ENCODE data around the gene MTHFD2. TPM values are rescaled to one million over a fixed set of nuclear protein-coding genes. Genes with fewer than 3 reads are reported as not detected.
"Not testable (repeated sequence)": the region's sequence is repeated elsewhere in the genome, so short reads cannot be mapped to it uniquely, and the experiment has no call there.

Gene MTHFD2
- polyA plus RNA-seq (ENCODE audit: insufficient read length) = 31.7 TPM
- long read RNA-seq, donor 1, full-length matches to known transcripts = 5 of 5 reads
- long read RNA-seq, donor 1, partial matches to known transcripts = 0 of 5 reads
- long read RNA-seq, donor 1, other reads (novel, unspliced or antisense) = 0 of 5 reads
- long read RNA-seq, donor 2, full-length matches to known transcripts = 3 of 3 reads
- long read RNA-seq, donor 2, partial matches to known transcripts = 0 of 3 reads
- long read RNA-seq, donor 2, other reads (novel, unspliced or antisense) = 0 of 3 reads
- long read RNA-seq, donor 3, full-length matches to known transcripts = 8 of 8 reads
- long read RNA-seq, donor 3, partial matches to known transcripts = 0 of 8 reads
- long read RNA-seq, donor 3, other reads (novel, unspliced or antisense) = 0 of 8 reads
- long read RNA-seq, donor 4 = 0 reads
- long read RNA-seq, donor 5, full-length matches to known transcripts = 8 of 8 reads
- long read RNA-seq, donor 5, partial matches to known transcripts = 0 of 8 reads
- long read RNA-seq, donor 5, other reads (novel, unspliced or antisense) = 0 of 8 reads
- long read RNA-seq, donor 6, full-length matches to known transcripts = 8 of 8 reads
- long read RNA-seq, donor 6, partial matches to known transcripts = 0 of 8 reads
- long read RNA-seq, donor 6, other reads (novel, unspliced or antisense) = 0 of 8 reads
- long read RNA-seq, donor 7, full-length matches to known transcripts = 17 of 17 reads
- long read RNA-seq, donor 7, partial matches to known transcripts = 0 of 17 reads
- long read RNA-seq, donor 7, other reads (novel, unspliced or antisense) = 0 of 17 reads
- long read RNA-seq, donor 8, full-length matches to known transcripts = 5 of 5 reads
- long read RNA-seq, donor 8, partial matches to known transcripts = 0 of 5 reads
- long read RNA-seq, donor 8, other reads (novel, unspliced or antisense) = 0 of 5 reads

DNA sequence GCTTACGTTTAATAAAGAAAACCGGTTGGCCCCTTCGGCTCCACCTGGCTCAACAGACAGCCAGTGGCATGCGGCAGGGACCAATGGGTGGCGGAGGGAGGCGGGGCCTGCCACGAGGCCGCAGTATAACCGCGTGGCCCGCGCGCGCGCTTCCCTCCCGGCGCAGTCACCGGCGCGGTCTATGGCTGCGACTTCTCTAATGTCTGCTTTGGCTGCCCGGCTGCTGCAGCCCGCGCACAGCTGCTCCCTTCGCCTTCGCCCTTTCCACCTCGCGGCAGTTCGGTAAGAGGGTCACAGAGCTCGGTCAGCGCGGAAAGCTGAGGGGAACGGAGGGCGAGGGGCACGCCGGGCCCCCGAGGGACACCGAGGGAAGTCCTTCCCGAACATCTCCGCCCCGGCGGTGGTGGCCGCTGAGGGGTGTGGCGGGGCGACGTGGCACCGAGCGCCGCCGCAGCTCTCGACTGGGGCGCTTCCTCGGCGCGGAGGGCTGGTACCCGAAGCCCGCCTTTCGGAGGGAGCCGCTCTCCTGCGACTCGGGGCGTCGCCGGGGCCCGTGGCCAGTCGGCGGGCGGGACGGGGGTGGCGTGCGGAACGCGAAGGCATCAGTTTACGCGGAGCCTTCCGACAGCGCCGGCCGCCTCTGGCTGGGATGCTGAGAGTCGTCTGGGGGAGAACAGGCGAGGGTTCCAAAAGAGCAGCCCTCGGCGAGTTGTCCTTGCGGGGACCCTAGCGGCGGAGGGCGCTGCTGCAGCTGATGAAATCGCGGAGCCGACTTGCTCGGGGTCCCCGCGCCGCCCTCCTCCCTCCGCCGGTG lies at the start of gene MTHFD2:
TSS of gene MTHFD2 (plus strand) at position 155 of the 814 bp plus-strand sequence. CDS start at position 182, 27 bp downstream.
- peak; percentile 84 for DNase-seq

DNA sequence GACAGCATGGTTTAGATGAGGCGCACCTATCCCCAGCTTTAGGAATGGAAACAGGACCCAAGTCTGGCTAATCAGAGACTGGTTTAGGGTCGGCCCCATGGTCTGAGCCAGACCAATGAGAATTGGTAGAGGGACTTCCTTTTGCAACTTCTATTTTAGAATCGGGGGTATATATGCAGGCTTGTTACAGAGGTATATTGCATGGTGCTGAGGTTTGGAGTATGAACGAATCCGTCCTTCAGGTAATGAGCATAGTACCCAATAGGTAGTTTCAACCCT lies 49.2 kb upstream of the MTHFD2 start:
- no peak for DNase-seq

DNA sequence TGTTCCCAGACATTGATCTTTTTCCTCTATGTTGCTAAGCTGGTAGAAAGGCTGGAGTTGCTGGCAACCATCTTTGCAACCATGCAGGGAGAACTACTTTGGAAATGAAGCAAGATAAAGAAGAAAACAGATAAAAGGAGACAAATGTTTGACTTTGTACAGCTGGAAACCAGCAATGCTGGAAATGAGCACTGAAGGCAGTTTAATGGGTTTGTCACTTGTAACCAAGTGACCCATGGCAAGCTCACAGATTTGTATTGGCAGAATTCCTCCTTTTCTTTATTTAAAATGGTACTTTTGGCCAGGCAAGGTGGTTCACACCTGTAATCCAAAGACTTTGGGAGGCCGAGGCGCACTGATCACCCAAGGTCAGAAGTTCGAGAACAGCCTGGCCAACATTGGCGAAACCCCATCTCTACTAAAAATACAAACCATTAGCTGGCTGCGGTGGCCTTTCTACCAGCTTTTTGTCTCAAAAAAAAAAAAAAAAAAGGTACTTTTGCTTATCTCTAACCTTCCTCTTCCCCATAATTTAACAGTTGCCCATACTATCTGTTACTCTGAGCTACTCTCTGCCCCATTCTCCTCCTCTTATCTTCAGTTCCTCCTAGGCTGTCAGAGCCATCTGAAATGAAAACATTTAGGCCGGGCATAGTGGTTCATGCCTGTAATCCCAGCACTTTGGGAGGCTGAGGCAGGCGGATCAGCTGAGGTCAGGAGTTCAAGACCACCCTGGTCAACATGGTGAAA lies 48.7 kb upstream of the MTHFD2 start:
- DNase-seq = no peak

DNA sequence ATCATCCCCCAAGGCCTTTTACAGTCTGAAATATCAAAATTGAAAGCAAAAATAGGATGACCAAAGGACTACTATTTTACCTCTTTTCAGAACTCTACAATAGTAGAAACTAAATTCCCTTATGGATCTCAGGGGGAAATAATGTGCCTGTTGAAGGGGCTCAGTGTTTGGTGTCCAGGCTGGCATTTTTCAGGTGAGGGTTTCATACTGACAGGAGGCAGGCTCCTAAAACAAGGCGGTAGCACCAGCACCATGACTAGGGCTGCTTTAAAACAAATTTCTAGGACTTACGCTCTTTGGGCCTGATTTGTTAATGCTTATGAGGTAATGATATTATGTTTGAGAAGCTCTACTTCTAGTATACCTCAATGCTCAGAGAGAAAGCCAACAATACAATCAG lies 45.5 kb upstream of the MTHFD2 start:
- no peak for DNase-seq

DNA sequence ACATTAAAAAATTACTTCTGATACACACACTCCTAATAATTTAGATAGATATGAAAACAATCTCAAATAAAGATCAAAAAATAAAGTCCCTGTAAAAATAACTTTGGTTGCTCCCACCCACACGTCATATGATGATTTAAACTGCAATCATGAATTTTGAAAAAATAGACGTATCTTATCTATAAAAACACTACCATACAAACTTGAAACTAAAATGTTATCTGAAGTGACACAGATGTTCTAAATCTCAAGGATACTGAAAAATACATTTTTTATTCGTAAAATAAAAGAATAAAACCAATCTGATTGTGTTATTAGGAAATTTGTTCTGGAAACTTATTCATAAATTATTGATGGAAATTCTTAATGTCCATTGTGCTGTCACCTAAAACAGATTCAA lies 42.6 kb upstream of the MTHFD2 start:
- DNase-seq = no peak

DNA sequence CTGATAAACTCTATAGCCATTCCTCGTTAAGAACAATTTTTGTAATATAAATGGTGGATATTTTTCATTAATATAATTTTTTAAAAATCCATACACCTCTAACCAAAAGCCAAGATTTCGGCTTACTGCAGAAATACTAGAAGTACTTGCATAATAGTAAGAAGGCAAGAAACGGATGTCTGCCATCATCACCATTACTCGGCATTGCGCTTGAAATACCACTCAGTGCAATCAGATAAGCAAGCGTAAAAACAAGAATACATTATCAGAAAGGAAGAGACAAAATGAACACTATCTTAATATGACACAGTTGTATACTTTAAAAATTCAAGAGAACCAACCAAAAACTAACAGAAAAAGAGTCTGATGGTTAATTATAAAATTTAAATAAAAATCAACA lies 35.5 kb upstream of the MTHFD2 start:
- DNase-seq = no peak

DNA sequence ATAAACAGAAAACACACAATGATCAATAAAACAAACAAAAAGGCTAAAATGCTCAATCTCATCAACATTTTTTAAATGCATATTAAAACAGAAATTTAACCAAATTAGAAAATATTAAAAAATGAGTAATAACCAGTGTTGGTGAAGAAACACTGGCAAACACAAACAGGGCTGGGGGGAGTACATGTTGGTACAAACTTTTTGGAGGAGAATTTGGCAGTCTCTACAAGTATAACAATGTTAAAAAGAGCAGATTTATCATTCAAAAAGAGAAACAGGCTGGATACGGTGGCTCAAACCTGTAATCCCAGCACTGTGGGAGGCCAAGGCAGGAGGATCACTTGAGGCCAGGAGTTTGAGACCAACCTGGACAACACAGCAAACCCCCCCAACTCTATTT lies 33.7 kb upstream of the MTHFD2 start:
- DNase-seq = no peak

DNA sequence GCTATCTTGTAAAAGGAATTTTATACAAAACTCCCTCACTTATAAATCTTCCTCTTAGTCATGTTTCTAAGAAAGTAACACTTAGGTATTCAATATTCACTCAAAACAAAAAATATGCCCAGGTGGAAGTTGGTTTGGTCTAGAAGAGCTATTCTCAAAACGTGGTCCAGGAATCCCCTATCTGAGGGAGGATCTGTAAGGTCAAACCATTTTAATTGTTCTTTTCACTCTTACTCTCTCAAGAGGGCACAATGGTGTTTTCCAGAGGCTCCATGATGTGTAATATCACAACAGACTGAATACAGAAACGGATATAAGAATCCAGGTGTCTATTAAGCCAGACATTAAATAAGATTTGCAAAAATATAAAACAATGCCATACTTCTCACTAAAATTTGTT lies 29.7 kb upstream of the MTHFD2 start:
- DNase-seq = no peak

DNA sequence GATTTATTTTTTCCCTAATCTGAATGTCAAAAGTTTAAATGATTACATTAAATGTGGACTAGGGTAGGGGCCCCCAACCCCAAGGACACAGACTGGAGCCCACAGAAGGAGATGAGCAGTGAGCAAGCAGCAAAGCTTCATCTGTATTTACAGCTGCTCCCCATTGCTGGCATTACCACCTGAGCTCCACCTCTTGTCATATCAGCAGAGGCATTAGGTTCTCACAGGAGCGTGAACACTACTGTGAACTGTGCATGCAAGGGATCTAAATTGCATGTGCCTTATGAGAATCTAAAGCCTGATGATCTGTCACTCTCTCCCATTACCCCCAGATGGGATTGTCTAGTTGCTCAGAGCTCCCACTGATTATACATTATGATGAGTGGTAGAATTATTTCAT lies 23.5 kb upstream of the MTHFD2 start:
- no peak for DNase-seq

DNA sequence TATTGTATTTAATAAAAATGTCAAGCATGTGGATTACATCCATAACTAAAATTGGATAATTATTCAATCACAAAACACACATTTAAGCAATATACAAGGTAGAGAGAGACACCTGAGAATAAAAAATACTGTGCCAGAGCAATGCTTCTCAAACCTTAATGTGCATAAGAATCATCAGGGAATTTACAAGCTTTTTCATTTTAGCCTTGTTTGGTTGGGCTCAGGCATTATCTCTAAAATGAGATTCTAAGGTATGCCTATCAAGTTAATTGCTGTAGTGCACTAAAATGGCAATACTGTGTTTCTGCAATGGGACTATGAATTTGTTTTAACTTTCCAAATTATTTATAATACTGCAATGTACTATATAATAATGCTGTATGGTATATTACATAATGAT lies 20.7 kb upstream of the MTHFD2 start:
- DNase-seq = no peak

DNA sequence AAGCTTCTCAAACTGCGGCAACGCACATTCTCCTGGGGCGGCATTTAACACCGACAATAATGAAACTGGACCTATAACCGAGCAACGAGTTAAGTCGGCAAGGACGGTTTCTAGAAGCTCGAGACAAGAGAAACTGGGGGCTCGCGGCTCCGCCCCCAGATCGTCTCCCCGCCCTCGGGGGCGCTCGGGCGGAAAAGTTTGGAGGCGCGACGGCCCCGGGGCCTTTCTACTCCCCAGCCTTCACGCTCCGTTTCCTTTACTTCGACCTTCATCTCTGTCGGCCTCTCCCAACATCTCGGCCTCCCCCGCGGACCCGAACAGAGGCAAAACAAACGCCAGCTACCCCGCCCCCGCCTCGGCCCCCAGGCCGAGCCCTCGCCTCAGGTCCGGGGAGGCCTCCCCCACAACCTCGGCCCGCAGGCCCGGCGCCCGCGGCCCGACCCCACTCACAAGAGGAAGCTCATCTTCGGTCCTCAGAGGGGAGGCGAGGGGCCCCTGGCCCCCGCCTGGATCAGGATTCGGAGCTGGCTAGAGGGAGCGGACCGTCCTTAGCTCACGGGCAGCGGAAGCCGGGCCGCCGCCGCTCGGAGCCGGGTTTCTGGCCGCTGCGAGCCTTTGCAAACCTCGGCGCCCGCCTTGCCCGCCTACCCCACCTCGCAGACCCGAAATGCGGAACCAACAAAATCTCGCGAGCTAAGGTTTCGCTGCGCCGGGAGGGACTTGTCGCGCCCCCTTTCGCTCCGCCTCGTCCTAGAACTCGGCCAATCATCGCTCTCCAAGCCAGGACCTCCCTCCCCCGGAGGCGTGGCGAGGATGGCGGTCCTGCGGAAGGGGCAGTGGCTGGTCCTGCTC lies 20.0 kb upstream of the MTHFD2 start, which contains the start of gene MOB1A:
TSS of gene MOB1A (minus strand) at position 669 of the 852 bp plus-strand sequence. CDS start at position 464, 205 bp downstream.
- peak; percentile 99 for DNase-seq

DNA sequence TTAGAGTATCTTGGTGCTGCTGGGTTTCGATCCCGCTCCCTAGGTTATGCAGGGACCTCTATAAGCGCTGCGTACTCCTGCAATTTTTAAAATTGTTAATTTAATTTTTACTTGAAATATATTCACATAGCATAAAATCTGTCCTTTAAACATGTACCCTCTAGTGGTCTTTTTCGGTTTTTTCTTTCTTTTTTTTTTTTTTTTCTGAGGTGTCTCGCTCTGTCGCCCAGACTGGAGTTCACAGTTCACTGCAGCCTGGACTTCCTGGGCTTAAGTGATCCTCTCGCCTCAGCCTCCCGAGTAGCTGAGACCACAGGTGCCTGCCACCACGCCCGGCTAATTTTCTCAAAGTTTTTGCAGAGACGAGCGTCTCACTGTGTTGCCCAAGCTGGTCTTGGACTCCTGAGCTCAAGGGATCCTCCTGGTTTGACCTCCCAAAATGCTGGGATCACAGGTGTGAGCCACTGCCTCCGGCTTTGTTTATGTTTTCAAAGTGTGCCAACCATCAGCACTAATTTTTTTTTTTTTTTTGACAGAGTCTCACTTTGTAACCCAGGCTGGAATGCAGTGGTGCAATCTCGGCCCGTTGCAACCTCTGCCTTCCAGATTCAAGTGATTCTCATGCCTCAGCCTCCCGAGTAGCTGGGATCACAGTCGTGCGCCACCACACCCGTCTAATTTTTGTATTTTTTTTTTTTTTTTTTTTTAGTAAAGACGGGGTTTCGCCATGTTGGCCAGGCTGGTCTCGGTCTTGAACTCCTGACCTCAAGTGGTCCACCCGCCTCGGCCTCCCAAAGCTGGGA lies 19.2 kb upstream of the MTHFD2 start:
- DNase-seq = no peak

DNA sequence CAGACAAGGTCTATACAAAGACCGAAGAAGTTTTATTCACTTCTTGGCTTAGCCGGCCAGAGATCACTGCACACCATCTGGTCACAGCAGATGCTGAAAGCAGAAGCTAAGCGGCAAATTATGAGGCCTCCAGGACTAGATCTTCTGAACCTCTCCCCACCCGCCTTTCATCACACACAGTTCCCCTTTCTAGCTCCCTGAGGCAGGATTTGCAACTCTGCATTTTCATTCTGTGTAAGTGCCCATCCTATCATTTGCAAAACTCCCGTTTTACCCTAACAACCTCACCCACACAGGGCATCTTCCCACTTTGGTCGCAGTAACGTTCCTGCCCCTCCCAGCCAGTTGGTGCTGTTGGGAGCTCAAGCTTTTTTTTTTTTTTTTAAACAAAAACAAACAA lies 16.7 kb upstream of the MTHFD2 start:
- no peak for DNase-seq

DNA sequence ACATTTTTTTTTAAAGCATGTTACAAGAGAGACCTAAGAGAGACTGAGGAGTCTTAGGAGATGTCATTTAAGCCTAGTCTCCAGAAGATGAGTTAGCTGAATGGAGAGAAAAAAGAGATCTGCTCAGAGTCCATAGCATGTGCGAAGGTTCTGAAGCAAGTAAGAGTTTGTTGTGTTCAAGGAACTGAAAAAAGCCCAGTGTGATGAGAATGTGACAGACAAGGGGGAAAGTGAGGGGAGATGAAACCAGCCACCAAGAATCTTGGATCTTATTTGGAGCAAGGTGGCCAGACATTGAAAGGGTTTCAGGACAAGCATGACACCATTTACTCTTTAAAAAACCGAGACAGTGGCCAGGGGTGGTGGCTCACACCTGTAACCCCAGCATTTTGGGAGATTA lies 14.5 kb upstream of the MTHFD2 start:
- DNase-seq = no peak

DNA sequence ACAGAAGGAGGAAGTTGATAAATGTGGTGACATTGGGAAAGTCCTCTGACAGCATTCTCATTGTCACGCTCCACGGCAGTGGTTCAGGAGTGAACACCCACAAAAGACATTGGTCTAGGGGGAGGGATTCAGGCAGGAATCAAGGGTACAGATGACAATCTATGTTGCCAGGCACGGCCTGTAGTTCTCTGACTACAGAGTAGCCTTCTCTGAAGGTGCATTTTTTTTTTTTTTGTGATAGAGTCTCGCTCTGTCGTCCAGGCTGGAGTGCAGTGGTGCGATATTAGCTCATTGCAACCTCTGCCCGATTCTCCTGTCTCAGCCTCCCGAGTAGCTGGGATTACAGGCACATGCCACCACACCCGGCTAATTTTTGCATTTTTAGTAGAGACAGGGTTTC lies 12.4 kb upstream of the MTHFD2 start:
- no peak for DNase-seq

DNA sequence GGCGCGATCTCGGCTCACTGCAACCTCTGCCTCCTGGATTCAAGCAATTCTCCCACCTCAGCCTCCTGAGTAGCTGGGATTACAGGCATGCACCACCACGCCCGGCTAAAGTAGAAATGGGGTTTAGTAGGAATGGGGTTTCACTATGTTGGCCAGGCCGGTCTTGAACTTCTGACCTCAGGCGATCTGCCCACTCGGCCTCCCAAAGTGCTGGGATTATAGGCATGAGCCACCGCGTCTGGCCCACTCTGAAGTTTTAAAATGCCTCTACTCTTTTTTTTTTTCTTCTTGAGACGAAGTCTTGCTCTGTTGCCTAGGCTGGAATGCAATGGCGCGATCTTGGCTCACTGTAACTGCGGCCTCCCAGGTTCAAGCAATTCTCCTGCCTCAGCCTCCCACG lies 11.7 kb upstream of the MTHFD2 start:
- not testable (repeated sequence) for DNase-seq

DNA sequence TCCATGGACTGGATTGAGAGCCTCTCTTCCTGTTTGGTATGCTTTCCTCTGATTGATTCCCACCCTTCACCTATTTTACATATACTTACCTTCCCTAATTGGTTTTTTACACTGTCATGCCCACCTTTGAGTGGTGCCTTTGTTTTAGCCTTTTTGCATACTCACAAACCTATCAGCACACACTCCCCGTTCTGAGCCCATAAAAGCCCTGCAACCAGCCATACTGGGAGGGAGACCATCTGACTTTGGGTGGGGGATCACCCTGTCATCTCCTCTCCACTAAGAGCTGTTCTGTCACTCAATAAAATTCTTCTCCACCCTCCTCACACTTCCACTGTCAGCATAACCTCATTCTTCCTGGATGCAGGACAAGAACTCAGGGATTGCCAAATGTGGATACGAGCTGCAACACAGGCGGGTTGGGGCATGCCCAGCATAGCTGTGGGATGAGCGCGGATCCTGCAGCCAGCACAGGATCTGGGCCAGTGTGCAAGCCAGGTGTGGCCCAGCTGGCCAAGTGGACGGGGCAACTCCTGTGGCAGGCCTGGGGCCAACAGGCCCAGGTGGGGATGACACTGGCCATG lies 10.3 kb upstream of the MTHFD2 start:
- DNase-seq = no peak

DNA sequence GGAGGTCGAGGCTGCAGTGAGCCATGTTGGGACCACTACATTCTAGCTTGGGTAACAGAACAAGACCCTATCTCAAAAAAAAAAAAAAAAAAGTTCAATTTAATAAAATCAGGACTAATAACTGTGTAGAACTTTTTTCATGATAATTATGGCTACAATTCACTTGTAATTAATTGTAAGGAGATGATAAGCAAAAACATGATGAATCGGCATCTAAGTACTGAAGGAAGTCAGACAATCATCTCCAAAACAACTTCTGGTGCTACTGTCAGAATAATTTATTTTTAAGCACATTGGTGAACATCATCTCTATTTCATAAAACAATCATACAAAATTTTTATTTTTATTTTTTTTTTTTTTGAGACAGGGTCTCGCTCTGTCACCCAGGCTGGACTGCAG lies 9.7 kb upstream of the MTHFD2 start:
- no peak for DNase-seq

Data from left kidney (tissue), 8 donors.